Activated T-helper 1 cell treated with Interleukin-2 at 50 U/mL for 16 hours (primary cell): Measurements from ENCODE around the gene NR1H4.
"Not testable (repeated sequence)": the region's sequence is repeated elsewhere in the genome, so short reads cannot be mapped to it uniquely, and the experiment has no call there.

Experiments used
- DNase-seq: peaks from one replicate; pipeline ENCODE4 v3.0.0-alpha.2; 2020; ENCODE audit warnings: low read depth

Gene NR1H4

GRCh38 chr12:100573292-100574186 is 99.9 kb downstream of the NR1H4 start, which contains the start of gene GAS2L3:
TSS of gene GAS2L3 (plus strand) at chr12:100573684. CDS start at chr12:100594905, 21,221 bp downstream.
- DNase-seq, result peak; percentile 15

GRCh38 chr12:100574187-100575074 is 100.8 kb downstream of the NR1H4 start:
- DNase-seq, result no peak

GRCh38 chr12:100576331-100577036 is 102.8 kb downstream of the NR1H4 start:
- DNase-seq, result no peak

GRCh38 chr12:100578923-100579322 is 105.3 kb downstream of the NR1H4 start:
- no peak for DNase-seq

- no peak for DNase-seq
Measured at GRCh38 chr12:100579844-100580243, 106.2 kb downstream of the NR1H4 start.

GRCh38 chr12:100584256-100584655 is 110.6 kb downstream of the NR1H4 start:
- DNase-seq, result no peak

GRCh38 chr12:100591979-100592378 is 118.3 kb downstream of the NR1H4 start:
- no peak for DNase-seq

- no peak for DNase-seq
Measured at GRCh38 chr12:100593490-100593889, 119.8 kb downstream of the NR1H4 start.

GRCh38 chr12:100601626-100602025 is 128.0 kb downstream of the NR1H4 start:
- no peak for DNase-seq

- DNase-seq, result not testable (repeated sequence)
Measured at GRCh38 chr12:100602997-100603396, 129.3 kb downstream of the NR1H4 start.

GRCh38 chr12:100608776-100609175 is 135.1 kb downstream of the NR1H4 start:
- DNase-seq, result no peak

GRCh38 chr12:100610666-100611430 is 137.2 kb downstream of the NR1H4 start:
- DNase-seq, result no peak

GRCh38 chr12:100612606-100613005 is 138.9 kb downstream of the NR1H4 start:
- no peak for DNase-seq
